ENCODE data around the gene SNRPD3.
A peak's percentile ranks its signal among the peaks of the same experiment; 100 is the strongest.

The SNRPD3 gene

DNA sequence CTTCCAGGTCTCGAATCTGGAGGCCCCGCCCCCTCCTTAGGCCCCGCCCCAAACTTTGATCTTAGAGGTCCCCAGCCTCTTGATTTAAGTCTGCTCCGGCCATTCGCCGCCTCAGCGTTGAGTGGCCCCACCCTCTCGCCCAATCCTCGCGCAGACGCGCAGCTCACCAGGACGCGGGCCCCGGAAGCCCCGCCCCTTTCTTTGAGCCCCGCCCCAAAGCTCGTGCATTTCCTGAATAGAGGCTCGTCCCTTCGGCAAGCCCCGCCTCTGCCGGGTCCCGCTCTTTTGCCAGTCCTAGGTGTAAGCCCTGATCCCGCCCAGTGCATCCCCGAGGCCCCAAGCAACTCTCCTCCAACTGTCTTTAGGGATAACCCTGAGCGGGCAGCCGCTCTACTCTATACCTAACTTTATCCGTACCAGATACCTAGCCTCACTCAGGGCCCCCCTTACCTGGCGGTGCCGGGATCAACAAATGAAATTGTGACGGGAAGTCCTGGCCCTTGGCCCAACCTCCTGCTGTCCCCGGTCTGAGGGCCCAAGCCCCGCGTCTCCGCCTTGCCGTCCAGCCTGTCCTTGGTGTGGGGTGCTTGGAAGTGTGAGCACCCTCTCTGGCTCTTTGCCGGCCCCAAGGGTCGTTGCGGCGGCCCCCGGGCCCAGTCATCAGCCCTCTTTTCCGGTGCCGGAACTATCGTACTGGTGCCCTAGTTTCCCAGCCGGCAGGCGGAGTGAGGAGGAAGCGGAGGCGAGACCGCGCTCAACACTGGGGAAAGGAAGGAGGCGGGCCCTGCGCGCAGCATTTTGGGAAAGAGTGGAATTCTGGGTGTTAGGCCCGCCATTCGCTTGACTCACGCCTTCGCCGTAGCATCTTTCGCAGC lies at the start of gene SNRPD3:
Gene SNRPD3, plus strand, starts transcription at position 835 of the 875 bp plus-strand sequence. CDS start 1,676 bp downstream, outside the sequence.
- peak within 1 kb of the TSS; percentile 95 for H3K27ac ChIP-seq
- TF ChIP-seq, protein P1, sequence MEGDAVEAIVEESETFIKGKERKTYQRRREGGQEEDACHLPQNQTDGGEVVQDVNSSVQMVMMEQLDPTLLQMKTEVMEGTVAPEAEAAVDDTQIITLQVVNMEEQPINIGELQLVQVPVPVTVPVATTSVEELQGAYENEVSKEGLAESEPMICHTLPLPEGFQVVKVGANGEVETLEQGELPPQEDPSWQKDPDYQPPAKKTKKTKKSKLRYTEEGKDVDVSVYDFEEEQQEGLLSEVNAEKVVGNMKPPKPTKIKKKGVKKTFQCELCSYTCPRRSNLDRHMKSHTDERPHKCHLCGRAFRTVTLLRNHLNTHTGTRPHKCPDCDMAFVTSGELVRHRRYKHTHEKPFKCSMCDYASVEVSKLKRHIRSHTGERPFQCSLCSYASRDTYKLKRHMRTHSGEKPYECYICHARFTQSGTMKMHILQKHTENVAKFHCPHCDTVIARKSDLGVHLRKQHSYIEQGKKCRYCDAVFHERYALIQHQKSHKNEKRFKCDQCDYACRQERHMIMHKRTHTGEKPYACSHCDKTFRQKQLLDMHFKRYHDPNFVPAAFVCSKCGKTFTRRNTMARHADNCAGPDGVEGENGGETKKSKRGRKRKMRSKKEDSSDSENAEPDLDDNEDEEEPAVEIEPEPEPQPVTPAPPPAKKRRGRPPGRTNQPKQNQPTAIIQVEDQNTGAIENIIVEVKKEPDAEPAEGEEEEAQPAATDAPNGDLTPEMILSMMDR (conservative IDR thresholded peaks at IDR 0.05), result no peak

DNA sequence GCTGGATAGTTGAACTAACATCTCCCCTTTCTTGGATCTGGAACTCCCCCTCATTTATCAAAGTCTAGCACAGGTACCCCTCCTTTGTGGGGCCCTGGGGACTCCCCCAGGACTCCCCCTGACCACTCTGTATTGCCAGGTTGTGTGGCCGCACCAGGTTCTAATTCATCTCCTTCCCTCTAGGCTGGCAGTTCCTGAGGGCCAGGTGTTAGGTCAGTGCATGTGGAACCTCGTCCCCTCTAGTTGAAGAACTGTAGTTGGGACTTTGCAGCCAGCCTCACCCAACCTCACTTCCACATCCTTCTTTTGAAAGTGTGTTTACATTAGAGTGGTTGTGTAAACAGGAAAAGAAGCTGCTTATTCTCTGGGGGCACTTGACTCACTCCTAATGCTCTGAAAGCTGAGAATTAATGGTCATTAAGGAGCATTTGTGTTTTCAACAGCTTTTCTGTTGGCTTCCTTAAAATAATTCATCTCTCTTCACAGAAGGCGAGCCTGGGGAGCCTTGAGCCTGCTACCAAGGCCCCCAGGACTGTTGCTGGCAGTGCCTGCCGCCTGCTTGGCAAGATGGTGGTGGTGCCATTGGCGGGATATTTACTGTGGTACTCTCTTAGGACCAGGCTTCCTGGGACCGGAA lies 48.9 kb upstream of the SNRPD3 start:
- TF ChIP-seq, protein P1 (conservative IDR thresholded peaks at IDR 0.05), result no peak

DNA sequence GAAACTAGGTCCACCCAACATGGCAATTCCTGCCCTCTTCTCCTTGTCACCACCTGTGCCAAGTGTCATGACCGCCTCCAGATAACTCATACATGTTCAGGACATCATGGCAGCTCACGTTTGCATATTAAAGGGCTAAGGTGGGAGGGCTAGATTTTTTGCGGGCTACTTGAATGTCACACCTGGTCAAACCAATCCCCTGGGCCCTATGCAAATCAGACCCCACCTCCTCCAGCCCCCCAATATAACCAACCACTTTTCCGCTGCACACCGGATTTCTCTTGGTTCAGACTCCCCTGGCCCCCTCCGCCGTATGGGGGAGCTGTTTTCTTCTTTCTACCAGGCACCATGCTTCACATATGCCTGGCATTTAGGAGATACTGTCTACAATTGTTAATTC lies 48.1 kb upstream of the SNRPD3 start:
- TF ChIP-seq, protein P1 (conservative IDR thresholded peaks at IDR 0.05), result no peak
- no peak overlapping the region for H3K27ac ChIP-seq

More for the DNA sequence above, 48.9 kb upstream of the SNRPD3 start:
- H3K27ac ChIP-seq, result no peak overlapping the region

DNA sequence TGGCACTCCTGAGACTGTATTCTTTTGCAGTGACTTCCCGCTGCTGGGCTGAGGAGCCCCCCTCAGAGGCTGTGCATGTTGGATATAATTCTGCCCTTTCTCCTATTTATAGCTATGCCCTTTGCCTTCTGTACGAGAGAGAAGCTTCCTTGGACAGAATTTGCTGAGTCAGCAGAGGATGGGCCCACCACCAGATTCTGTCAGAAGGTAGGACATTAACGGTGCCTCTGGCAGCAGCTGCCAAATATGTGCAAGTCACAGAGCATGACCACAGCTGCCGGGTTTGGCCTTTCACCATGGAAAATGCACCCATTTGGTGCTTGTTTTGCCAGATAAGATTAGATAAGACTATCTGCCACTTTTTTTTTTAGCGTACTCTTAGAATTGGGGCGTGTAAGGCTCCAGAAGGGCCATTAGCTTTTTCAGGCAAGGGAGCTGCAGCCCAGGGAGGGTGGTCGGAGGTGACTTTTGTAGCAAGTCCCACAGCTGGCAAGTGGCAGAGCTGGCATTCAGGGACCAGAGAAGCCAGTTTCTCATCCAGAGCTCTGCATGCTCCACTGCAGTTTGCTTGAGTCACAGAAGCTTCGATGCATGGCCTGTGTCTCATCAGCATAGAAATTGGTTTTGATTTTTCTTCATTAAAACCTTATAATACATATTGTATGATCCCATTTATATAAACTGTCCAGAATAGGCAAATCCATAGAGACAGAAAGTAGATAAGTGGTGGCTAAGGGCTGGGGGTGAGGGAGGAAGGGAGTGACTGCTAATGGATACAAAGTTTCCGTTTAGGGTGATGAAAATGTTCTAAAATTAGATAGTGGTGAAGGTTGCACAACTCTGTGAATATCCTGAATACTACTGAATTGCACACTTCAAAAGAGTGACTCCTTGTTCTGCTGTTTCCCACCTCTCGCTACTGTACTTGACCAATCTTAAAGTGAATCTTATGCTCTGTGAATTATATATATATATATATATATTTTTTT lies 44.9 kb upstream of the SNRPD3 start:
- H3K27ac ChIP-seq, result peak overlapping the region; percentile 50

DNA sequence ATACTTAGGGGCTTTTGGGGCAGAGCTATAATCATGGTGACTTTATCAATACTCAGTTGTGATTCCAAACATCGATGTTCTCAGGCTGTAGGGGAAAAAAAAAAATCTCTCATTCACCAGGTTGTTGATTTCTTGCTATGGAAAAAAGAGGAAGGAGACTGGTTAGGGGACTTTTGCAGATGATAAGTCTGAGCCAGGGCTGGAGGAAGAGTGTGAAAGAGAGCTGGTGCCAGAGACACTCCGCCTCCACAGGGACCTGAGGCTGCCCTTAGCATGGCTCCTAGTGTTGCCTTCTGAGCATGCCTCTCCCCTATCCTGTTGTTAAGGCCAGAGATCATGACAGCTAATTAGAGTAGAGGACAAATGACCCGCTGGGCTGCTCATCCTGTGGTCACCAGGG lies 43.8 kb upstream of the SNRPD3 start:
- no peak overlapping the region for H3K27ac ChIP-seq
- TF ChIP-seq, protein P1 (conservative IDR thresholded peaks at IDR 0.05), result no peak

More for the DNA sequence above, 44.9 kb upstream of the SNRPD3 start:
- TF ChIP-seq, protein P1 (conservative IDR thresholded peaks at IDR 0.05), result no peak

DNA sequence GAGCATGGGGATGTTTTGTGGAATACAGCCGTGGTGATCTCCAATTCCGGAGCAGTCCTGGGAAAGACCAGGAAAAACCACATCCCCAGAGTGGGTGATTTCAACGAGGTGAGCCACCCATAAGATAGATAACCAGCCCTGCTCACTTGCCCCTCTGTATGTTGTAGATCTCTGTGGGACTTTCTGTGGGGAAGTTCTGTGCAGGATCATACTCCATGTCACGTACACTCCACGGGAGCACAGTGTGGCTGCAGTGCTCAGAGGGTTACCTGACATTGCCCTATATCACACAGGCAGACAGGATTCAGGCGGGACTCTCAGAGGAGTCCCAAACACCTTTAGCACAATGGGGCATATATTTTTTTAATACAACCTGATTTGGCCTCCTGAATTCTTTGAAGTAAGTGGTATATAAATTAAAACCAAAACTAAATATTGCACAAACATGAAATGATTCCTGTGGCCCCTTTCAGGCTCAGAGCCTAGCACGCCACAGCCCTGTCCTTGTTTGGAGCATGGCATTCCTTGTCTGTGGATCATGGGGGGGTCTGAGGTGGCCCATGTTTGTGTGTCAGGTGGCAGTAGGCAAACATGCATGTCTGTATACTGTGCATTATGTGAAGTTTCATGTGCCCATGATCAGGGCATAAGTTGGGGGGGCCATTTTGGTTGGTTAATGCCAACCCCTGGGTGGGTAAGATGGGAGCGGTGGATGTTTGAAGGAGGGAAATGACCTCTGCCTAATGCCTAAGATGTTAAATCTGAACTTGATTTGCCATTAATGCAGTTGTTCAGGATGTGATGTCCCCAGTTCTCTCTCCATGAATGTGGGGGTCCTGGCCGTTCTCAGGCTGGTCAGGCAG lies 42.2 kb upstream of the SNRPD3 start:
- H3K27ac ChIP-seq, result no peak overlapping the region; the same call in 1 of the 2 replicates
- TF ChIP-seq, protein P1 (conservative IDR thresholded peaks at IDR 0.05), result no peak
